OCI-LY7 (cell line): Measurements from ENCODE around the gene HLA-DOA. TPM values are rescaled to one million over a fixed set of nuclear protein-coding genes. Genes with fewer than 3 reads are reported as not detected.
A peak's percentile ranks its signal among the peaks of the same experiment; 100 is the strongest.

ENCODE experiments used
- BruUV-seq: library from RNA; stranded (reverse); fragments of 400-500 nt; replicated peaks from 2 replicates; lab custom pipeline; 2021; lab: Mats Ljungman, UMichigan
- CTCF ChIA-PET: fragments of 300-600 bp; sonication (Branson Sonifier 250); formaldehyde crosslinking; loops from one replicate; lab custom pipeline; 2022; ENCODE audit warnings: antibody characterized with exemption; ENCODE audit not compliant: unreplicated experiment; lab: Charles Lee
- POLR2A ChIA-PET: fragments of 300-600 bp; sonication (Branson Sonifier 250); formaldehyde crosslinking; loops from one replicate; lab custom pipeline; 2022; ENCODE audit warnings: antibody characterized with exemption; lab: Charles Lee
- DNase-seq: peaks from one replicate; pipeline ENCODE4 v3.0.0-alpha.2; 2015; ENCODE audit warnings: low spot score
- H2AFZ ChIP-seq: fragments of 200-600 bp; sonication (generic), shearing (Covaris generic); 2 replicates; pipeline ENCODE4 v1.6.1; 2014; ENCODE audit warnings: mild to moderate bottlenecking, antibody characterized with exemption, low read length, moderate library complexity
- H3K27ac ChIP-seq: fragments of 200-600 bp; sonication (generic); 2 replicates; pipeline ENCODE4 v1.5.1; 2014; ENCODE audit warnings: mixed run types, low read depth, mild to moderate bottlenecking, moderate library complexity, low read length, inconsistent platforms; ENCODE audit not compliant: poor library complexity, severe bottlenecking
- H3K36me3 ChIP-seq: fragments of 200-600 bp; sonication (generic); 2 replicates; pipeline ENCODE4 v1.6.1; 2014; ENCODE audit warnings: mild to moderate bottlenecking, antibody characterized with exemption, low read length, moderate library complexity, mixed read lengths; ENCODE audit not compliant: insufficient read depth
- H3K4me1 ChIP-seq: fragments of 200-600 bp; sonication (generic); 2 replicates; pipeline ENCODE4 v1.5.1; 2014; ENCODE audit warnings: mild to moderate bottlenecking, low read length; ENCODE audit not compliant: insufficient read depth, poor library complexity, severe bottlenecking
- H3K4me2 ChIP-seq: fragments of 200-600 bp; sonication (generic); 2 replicates; pipeline ENCODE4 v1.6.1; 2014; ENCODE audit warnings: mild to moderate bottlenecking, low read length
- H3K4me3 ChIP-seq: fragments of 200-600 bp; sonication (generic); 2 replicates; pipeline ENCODE4 v1.5.1; 2014; ENCODE audit warnings: mild to moderate bottlenecking, low read depth, low read length; ENCODE audit not compliant: poor library complexity, severe bottlenecking
- H3K79me2 ChIP-seq: fragments of 200-600 bp; sonication (generic); 2 replicates; pipeline ENCODE4 v1.6.1; 2016; ENCODE audit warnings: low read depth, mild to moderate bottlenecking, low read length, moderate library complexity, mixed read lengths; ENCODE audit not compliant: insufficient read depth
- H3K9me2 ChIP-seq: fragments of 200-600 bp; sonication (generic); 2 replicates; pipeline ENCODE4 v1.6.1; 2016; ENCODE audit warnings: mild to moderate bottlenecking, low read length, mixed read lengths; ENCODE audit not compliant: insufficient read depth
- H3K9me3 ChIP-seq: fragments of 200-600 bp; sonication (generic); 2 replicates; pipeline ENCODE4 v1.6.1; 2014; ENCODE audit warnings: mild to moderate bottlenecking, mixed run types, low read length, mixed read lengths
- H4K20me1 ChIP-seq: fragments of 200-600 bp; sonication (generic); 2 replicates; pipeline ENCODE4 v1.6.1; 2014; ENCODE audit warnings: mild to moderate bottlenecking, antibody characterized with exemption, low read length, moderate library complexity, mixed read lengths; ENCODE audit not compliant: insufficient read depth
- CTCF ChIP-seq: fragments of 200-600 bp; sonication (generic); conservative IDR thresholded peaks from 2 replicates; pipeline ENCODE4 v1.5.1; 2014; ENCODE audit warnings: mild to moderate bottlenecking, antibody characterized with exemption, low read length, moderate library complexity, mixed read lengths
- EZH2phosphoT487 ChIP-seq: fragments of 200-600 bp; sonication (generic); IDR thresholded peaks from 2 replicates; pipeline ENCODE4 v1.6.1; 2018; ENCODE audit warnings: low read depth, borderline replicate concordance, mild to moderate bottlenecking, mixed run types, antibody characterized with exemption, low read length, moderate library complexity, mixed read lengths
- intact Hi-C: fragments of 100-400 bp; cut with micrococcal nuclease; formaldehyde crosslinking; loops from one replicate; pipeline ENCODE4 v1.10.0; 2022; ENCODE audit not compliant: unreplicated experiment
- total RNA-seq, 2 experiments: library from RNA; depleted of rRNA in 1 of 2; stranded (reverse); fragments of >200 nt in 1 of 2; shearing (Covaris generic) in 1 of 2; gene quantifications; 2 replicates each; pipeline ENCODE4 v1.2.3, GENCODE V29; 2014 to 2022

The HLA-DOA gene
- total RNA-seq, 2 experiments from 2014 or later = 55.0 to 78.3 TPM

GRCh38 chr6:32973144-32974015 is 36.0 kb downstream of the HLA-DOA start:
- peak overlapping the region; percentile 99 for H3K27ac ChIP-seq
- peak overlapping the region; percentile 93 for H3K4me3 ChIP-seq
- peak overlapping the region; percentile 90 for H3K4me2 ChIP-seq
- H3K36me3 ChIP-seq = peaks cover 79% of the 10 kb centered on the region
- H3K4me1 ChIP-seq = peaks cover 26% of the 10 kb centered on the region
- no peaks in the 10 kb centered on the region for H3K9me3 ChIP-seq
- no peak for TF ChIP-seq CTCF
- TF ChIP-seq EZH2phosphoT487 = no peak
- POLR2A ChIA-PET = interaction anchor here (0.6 to 2.4 kb wide), 3 partner anchors 9 to 127 kb away, joined by 3 to 14 read pairs (median 3); no protein-coding TSS in a partner anchor
- CTCF ChIA-PET = interaction anchor here (1.2 kb wide), 1 partner anchor 11 kb away, joined by 6 read pairs; no protein-coding TSS in a partner anchor
- peaks cover 87% of the 10 kb centered on the region for H3K79me2 ChIP-seq
- TSS peak; percentile 42 for BruUV-seq
- intact Hi-C loops = loop anchor here (5.0 kb wide), 1 partner anchor 131 kb away; the partner anchor contains the start of gene PSMB8
- H2AFZ ChIP-seq = no peak overlapping the region
- H3K9me2 ChIP-seq = no peaks in the 10 kb centered on the region
- H4K20me1 ChIP-seq = peaks cover 51% of the 10 kb centered on the region
- DNase-seq = peak; percentile 62

- H3K4me1 ChIP-seq = peaks cover 26% of the 10 kb centered on the region
Measured at GRCh38 chr6:32972353-32973143, 36.8 kb downstream of the HLA-DOA start.

More at GRCh38 chr6:32972353-32973143, 36.8 kb downstream of the HLA-DOA start:
- POLR2A ChIA-PET = interaction anchor here (0.6 to 7.8 kb wide), 33 partner anchors 8 to 782 kb away, joined by 3 to 203 read pairs (median 5); partner anchors contain the start of genes HLA-DMA, HLA-DMB, HLA-DOB and HLA-DPB1
- DNase-seq = peak; percentile 54
- H3K9me2 ChIP-seq = no peaks in the 10 kb centered on the region
- intact Hi-C loops = loop anchor here (1.0 to 5.0 kb wide), 2 partner anchors 31 to 130 kb away; partner anchors contain the start of genes HLA-DMB and PSMB8
- BruUV-seq = no TSS peak
- H2AFZ ChIP-seq = no peak overlapping the region
- H3K27ac ChIP-seq = peak overlapping the region; percentile 99
- TF ChIP-seq EZH2phosphoT487 (no peak), CTCF (no peak)
- H3K4me3 ChIP-seq = peak overlapping the region; percentile 93
- H3K4me2 ChIP-seq = peak overlapping the region; percentile 90
- H3K36me3 ChIP-seq = peaks cover 71% of the 10 kb centered on the region
- H3K79me2 ChIP-seq = peaks cover 84% of the 10 kb centered on the region
- H3K9me3 ChIP-seq = no peaks in the 10 kb centered on the region
- CTCF ChIA-PET = interaction anchor here (0.8 to 2.4 kb wide), 6 partner anchors 12 to 57 kb away, joined by 3 to 23 read pairs (median 8); partner anchors contain the start of gene HLA-DMA
- peaks cover 48% of the 10 kb centered on the region for H4K20me1 ChIP-seq
